Measurements from ENCODE around the gene ZNF423.
A peak's percentile ranks its signal among the peaks of the same experiment; 100 is the strongest.

The ZNF423 gene

DNA sequence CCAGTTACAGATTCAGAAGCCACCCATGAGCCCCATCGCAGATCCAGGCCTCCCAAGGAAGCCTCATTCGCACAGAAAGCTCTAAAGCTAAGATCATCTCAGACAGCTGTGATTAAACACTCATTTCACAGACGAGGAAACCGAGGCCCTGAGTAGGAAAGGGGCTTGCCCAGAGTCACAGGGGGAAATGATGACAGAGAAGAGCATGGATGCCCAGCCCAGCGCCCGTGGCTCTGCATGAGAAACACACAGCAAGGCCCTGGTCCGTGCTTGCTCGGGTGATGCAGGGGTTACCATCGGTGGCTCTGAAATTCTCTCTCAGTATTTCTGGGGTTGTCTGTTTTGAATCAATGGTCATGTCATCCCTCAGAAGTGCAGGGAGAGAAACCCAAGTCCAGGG is 372.7 kb downstream of the ZNF423 start:
- DNase-seq: no peak

DNA sequence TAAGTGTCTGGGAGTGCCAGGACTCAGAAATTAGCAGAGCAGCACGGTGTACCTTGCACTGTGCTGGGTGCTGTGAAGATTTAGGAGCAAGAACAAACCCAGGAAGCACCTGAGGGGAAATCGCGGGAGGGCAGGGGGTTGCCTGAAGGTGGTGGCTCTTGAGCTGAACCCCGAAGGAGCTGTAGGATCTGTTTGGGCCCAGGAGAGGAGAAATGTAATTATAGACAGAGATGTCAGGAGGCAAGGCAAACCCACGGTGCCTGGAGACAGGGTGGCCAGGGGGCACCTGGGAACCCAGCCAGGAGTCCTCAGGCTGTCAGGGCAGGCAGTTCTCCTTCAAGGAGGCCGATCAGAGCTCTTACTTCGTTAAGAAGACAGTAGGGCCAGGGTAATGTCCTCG is 373.2 kb downstream of the ZNF423 start:
- DNase-seq: no peak

DNA sequence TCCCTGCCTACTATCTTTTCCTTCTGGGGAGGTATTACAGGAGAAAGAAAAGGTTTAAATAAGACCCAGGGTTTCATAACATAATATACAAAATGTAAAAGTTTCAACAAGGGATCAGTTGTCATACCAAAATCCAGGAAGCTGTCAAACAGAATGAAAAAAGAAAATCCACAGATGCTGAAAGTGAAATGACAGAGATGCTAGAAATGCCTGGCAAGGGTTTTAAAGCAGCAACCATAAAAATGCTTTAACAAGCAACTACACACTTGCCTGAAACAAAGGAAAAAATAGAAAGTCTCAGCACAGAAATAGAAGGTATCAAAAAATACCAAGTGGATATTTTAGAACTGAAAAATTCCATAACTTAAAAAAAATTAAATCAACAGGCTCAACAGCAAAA is 377.3 kb downstream of the ZNF423 start:
- no peak for DNase-seq

GRCh38 chr16:49478107-49478506 is 377.8 kb downstream of the ZNF423 start:
- no peak for DNase-seq

- DNase-seq: no peak
Observed at GRCh38 chr16:49477250-49477895, 378.5 kb downstream of the ZNF423 start.

DNA sequence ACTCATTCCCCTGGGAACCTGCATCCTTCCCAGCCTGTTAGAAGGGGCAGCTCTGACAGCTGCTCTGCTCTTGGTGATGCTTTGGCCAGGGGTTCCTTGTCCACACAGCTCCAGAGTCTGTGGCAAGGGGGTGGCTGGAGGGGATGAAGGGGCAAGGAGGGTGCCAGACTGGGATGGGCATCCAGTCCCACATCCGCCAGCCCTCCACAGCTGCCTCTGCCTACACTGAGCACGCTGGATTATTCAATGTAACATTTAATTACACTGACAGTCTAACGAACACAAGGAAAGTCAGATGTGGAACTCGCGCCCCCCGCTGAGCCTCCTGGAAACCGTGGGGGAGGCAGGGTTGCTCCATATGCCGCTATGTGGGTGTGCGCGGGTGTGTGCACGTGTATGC is 381.2 kb downstream of the ZNF423 start:
- no peak for DNase-seq

DNA sequence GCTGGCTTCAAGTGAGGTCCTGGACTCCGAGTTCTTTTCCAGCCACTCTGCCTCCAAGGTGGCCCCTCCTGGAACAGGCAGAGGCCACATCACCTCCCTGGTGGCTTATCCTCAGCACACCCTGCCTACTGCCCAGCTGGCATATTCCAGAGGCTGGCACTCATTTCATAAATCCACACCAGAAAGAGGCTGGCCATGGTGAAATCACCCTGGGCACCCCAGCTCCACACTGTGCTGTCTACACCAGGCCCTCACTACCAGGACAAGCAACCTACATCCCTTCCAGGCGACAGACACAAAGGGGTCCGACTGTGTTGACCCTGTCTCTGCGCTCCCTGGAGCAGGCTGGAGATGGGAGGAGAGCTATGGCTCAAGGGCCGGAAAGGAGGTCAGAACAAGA is 382.1 kb downstream of the ZNF423 start:
- no peak for DNase-seq

- no peak for DNase-seq
Observed at GRCh38 chr16:49473131-49473530, 382.8 kb downstream of the ZNF423 start.

GRCh38 chr16:49472598-49472997 is 383.3 kb downstream of the ZNF423 start:
- no peak for DNase-seq

GRCh38 chr16:49471038-49471727 is 384.7 kb downstream of the ZNF423 start:
- DNase-seq: no peak

- DNase-seq: no peak
Observed at GRCh38 chr16:49470513-49470991, 385.4 kb downstream of the ZNF423 start.

- DNase-seq: no peak
Observed at GRCh38 chr16:49469930-49470451, 385.9 kb downstream of the ZNF423 start.

DNA sequence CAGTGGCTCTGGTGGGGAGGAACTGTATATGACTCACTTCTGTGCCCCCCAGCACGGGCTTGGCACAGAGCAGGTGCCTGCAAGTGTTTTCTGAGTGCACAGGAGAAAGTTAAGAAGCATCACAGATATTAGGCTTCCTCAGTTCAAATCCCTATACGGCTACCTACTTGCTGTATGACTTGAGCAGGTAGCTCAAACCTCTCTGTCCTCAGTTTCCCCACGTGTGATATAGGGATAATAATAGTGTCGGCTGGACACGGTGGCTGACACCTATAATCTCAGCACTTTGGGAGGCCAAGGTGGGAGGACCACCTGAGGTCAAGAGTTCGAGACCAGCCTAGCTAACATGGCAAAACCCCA is 386.6 kb downstream of the ZNF423 start:
- DNase-seq: no peak

DNA sequence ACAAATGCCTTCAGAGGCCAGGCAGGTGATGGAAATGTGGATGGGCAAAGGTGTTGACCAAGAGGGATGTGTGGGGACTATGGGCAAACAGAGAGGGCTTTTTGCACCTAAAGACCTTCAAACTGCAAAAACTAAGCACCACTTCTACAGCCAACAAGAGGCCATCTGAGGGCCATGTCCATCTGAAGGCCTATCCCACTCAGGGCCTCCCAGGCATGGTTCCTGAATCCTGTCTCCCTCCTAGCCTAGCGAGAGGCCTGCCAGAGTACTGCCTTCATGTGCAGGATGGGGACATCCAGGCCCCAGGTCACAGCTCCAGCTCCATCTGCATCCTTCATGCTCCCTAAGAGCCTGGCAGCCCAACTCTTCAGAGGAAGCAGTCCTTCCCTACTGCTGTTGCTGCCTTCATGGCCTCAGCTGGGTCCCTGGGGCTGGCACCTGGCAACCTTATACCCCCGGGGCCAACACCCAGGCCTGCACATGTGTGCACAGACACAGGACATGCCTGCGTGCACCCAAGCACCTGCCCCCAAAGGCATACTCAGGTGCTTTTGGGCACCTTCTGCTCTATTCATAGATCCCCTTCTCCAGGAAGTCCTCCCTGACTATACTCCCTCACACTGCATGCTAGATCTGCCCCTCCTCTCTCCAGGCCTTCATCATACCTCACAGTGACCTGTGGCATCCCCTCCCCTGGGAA is 387.2 kb downstream of the ZNF423 start:
- DNase-seq: no peak

DNA sequence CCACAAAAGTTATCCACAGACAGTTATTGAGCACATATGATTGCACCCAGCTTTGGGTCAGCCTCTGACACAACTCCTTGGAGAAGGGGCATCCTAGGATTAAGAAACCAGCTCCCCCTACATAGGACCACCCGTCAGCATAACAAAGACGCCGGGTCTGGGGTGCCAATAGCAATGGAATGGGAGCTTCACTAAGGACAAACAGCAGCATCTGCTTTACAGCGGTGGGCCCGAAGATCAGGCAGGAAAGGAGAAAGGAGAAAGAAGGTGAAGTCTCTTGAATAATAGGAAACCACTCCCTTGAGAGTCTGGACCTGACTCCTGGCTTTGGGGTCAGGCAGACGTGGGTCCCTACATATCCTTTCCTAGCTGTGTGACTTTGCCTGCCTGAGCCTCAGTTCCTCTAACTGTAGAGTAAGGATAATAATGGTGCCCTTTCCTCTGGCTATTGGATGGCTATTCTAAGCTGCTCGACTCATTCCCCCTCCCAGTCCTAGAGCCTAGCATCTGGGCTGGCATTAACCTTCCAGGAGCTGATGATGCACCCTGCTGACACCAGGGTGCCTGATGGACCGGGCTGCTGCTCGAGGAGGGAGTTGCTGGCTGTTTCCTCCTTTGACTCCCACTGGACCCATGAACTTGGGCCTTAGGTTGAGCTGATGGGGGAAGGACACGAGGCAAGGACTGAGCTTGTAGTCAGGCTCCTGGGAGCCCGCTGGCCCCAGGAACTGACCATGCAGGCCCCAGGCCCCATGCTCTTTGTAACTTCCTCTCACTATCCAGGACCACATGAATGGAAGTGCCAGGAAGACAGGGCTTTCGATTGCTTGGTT is 388.2 kb downstream of the ZNF423 start:
- no peak for DNase-seq

DNA sequence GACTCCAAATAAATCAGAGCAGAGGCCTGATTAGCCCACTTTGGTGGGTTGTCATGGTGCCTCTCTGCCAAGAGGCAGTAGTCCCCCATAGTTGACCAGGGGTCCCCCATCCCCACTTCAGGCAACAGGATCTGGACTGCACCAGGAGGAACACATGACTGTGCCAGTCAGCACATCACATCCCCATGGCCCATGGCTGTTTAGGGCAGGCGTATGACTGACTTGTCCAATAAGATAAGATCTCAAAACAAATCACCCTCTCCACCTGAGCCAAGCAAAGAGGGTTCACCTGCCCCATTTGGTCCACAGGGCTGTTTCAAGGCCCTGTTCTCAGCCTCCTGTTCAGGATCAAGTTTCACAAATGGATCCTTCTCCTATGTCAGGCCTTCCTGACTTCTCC is 389.0 kb downstream of the ZNF423 start:
- no peak for DNase-seq

DNA sequence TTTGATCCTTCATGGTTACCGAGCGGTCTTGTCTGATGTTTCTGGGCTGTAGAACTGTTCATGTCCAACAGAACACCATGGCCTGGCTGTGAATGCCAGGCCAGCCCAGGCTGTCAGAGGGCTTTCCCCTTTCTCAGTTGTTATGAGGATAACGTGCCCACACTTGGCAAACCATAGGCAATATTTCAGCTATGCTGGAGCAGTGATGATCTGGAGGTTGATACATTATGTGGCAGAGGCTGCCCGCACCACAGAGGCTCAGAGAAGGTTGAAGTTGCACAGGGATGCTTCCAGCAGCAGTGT is 389.4 kb downstream of the ZNF423 start:
- no peak for DNase-seq

DNA sequence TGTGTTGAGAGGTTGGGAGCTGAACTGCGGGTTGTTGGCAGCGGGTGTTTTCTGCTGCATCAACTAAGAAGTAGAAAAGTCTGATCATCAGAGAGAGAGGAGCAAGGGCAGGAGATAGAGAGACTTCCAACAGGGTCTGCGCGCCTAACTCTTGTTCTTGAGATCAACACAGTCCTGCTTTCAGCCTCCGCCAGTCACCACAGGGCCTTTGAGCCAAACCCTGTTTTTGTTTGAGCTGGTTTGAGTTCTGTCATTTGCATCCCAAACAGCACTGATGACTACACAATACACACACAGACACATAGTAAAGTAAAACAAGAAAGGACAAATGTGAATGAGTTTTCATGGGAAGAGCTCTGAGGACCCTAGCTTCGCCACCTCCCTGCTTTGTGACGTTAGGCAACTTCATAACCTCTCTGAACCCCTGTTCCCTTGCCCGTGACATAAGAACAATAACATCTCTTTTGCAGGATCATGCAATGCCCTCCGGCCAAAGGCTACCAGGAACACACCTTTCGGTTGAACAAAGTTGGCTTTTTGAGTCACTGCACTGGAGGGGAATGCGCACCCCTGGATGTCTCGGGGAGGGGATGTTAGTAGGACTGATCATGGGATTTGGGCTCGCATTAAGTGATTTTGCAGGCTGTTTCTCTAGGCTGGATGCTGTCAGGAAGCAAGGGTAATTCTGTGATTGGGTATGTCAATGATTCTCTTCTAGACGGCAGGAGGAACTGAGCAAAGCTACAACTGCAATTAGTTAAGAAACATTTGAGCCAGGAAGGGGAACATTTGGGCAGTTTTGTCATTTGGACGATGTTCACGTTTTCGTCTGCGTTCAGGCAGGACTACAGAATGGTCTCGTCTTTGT is 390.0 kb downstream of the ZNF423 start:
- no peak for DNase-seq

GRCh38 chr16:49464877-49465504 is 390.9 kb downstream of the ZNF423 start:
- DNase-seq: peak; percentile 22

- no peak for DNase-seq
Observed at GRCh38 chr16:49464093-49464492, 391.8 kb downstream of the ZNF423 start.

GRCh38 chr16:49463529-49463928 is 392.4 kb downstream of the ZNF423 start:
- no peak for DNase-seq

DNA sequence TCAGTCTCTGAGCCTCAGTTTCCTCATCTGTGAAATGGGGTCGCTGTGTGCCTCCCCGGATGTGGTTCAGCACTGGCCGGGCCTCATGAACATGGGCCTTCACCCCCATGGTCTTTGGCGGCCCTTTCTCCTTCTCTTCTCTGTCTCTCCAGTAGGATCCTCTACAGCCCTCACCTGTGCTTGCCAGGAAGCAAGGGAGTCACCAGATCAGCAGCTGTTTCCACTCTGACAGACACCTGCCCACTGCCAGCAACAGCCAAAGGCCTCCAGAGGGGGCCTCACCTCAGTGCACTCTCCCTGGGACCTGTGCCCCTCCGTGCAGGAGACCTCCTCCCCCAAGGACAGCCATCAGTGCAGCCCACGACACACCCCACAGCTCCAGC is 392.9 kb downstream of the ZNF423 start:
- peak; percentile 9 for DNase-seq
